Psoas muscle (tissue), 8 donors: ENCODE results near the gene KNSTRN. TPM values are rescaled to one million over a fixed set of nuclear protein-coding genes. Genes with fewer than 3 reads are reported as not detected.

Experiments used
- ATAC-seq, 4 donors: fragments of 200-7000 bp; cut with Tn5 transposase; one replicate each; pipeline ENCODE4 v1.9.1; 2020; ENCODE audit warnings: moderate library complexity in 3 of 4, mild to moderate bottlenecking in 2 of 4
- DNase-seq, 2 donors: peaks; one replicate each; pipeline ENCODE4 v3.0.0-alpha.2; 2020
- H3K27ac ChIP-seq: fragments of 200-600 bp; one replicate; pipeline ENCODE4 v1.8.0; 2022
- H3K27me3 ChIP-seq, 3 donors: fragments of 200-600 bp in 1 of 3; one replicate each; pipeline versions ENCODE4 v1.6.1 to v1.8.0; 2013 to 2022; ENCODE audit warnings: low read length in 2 of 3, mild to moderate bottlenecking in 2 of 3, moderate library complexity in 1 of 3; ENCODE audit not compliant: insufficient read depth in 3 of 3
- H3K36me3 ChIP-seq, 2 donors: fragments of 200-600 bp in 1 of 2; one replicate each; pipeline versions ENCODE4 v1.6.1 to v1.8.0; 2013 to 2022; ENCODE audit warnings: low read depth in 1 of 2, mild to moderate bottlenecking in 1 of 2, moderate library complexity in 1 of 2; ENCODE audit not compliant: insufficient read depth in 1 of 2
- H3K4me1 ChIP-seq: fragments of 200-600 bp; one replicate; pipeline ENCODE4 v1.8.0; 2022
- H3K4me3 ChIP-seq: fragments of 200-600 bp; one replicate; pipeline ENCODE4 v1.8.0; 2022; ENCODE audit warnings: mild to moderate bottlenecking
- H3K9me3 ChIP-seq: fragments of 200-600 bp; one replicate; pipeline ENCODE4 v1.8.0; 2022
- WGBS, 3 donors: extraction: QIAGEN DNeasy Blood & Tissue Kit; methylation state at CpG; one replicate each; pipeline versions ENCODE4 v1.1.6 to v1.1.7; 2013; 5-methylcytosine and 5-hydroxymethylcytosine counted together
- intact Hi-C, 2 donors: fragments of 100-400 bp; cut with DNase I; formaldehyde crosslinking; loops; one replicate each; pipeline versions ENCODE4 v1.11.0 to v1.14.2; 2022
- polyA plus RNA-seq, 3 donors: library from polyadenylated mRNA; stranded (reverse); fragments of 200-250 nt; gene quantifications; one replicate each; pipeline ENCODE4 v1.2.3, GENCODE V29; 2013
- total RNA-seq, 4 donors: library from RNA; stranded (reverse); fragmentation: NEBNext Ultra II Directional in 2 of 4; extraction: Animal tissue kit (Norgen Biotek cat#: 25700) in 2 of 4; gene quantifications; one replicate each; pipeline versions ENCODE4 v1.2.1 to v1.2.4, GENCODE V29; 2021 to 2023
- TF ChIP-seq, protein P1 (sequence below): fragments of 200-600 bp; IDR thresholded peaks from one replicate; pipeline ENCODE4 v1.8.0; 2022; ENCODE audit warnings: antibody characterized with exemption
- donor health status: healthy with polysubstance abuse.
- donor health status: DM: no; HTN: no; CAD: no; lungs with moderate emphysema.
- donor health status: Bipolar disorder and iron deficiency.
- donor health status: healthy.
- donor health status: DM: yes; HTN: yes; CAD: no.
- donor health status: DM: no; HTN: no; CAD: no.
- donor health status: DM: no; HTN: no; CAD: no.
- donor health status: DM: yes; HTN: yes; CAD: no.

The KNSTRN gene
- total and polyA plus RNA-seq, 7 donors, result 7.7 to 21.5 (median 14.5) TPM

DNA sequence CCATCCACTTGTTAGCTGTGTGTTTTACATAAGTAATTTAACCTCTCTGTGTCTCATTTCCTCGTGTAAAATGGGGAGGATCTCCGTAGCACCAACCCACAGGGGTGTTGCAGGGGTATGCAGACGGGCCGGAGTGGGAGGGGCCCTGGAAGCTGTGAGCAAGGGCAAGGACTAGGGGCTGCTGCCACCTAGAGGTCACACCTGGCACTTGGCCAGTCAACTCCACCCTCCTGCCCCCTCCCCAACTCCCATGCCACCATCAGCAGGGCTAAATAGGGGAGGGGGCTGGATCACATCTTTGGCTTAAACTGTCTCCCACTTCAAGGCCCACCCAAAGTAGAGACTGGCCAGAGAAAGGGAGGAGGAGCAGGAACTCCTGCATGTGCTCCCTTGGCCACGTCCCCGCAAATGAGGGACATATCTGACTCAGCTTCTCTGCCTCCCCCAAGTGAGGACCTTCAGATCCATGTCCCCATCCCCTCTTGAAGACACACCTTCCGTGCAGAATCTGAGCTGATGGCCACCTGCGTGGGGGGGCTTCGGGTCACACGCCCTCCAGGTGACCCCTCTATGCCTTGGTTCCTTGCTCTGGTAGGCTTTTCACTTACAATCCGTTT lies 44.4 kb upstream of the KNSTRN start:
- Histone ChIP-seq H3K27ac (peak overlapping the region; percentile 93), H3K9me3 (no peaks in the 10 kb centered on the region), H3K27me3 (no peaks in the 10 kb centered on the region), H3K4me1 (peaks cover 81% of the 10 kb centered on the region), H3K4me3 (peak overlapping the region; percentile 66), H3K36me3 (peaks cover 0 to 29% of the 10 kb centered on the region in 2 donors)
- TF ChIP-seq, protein P1, sequence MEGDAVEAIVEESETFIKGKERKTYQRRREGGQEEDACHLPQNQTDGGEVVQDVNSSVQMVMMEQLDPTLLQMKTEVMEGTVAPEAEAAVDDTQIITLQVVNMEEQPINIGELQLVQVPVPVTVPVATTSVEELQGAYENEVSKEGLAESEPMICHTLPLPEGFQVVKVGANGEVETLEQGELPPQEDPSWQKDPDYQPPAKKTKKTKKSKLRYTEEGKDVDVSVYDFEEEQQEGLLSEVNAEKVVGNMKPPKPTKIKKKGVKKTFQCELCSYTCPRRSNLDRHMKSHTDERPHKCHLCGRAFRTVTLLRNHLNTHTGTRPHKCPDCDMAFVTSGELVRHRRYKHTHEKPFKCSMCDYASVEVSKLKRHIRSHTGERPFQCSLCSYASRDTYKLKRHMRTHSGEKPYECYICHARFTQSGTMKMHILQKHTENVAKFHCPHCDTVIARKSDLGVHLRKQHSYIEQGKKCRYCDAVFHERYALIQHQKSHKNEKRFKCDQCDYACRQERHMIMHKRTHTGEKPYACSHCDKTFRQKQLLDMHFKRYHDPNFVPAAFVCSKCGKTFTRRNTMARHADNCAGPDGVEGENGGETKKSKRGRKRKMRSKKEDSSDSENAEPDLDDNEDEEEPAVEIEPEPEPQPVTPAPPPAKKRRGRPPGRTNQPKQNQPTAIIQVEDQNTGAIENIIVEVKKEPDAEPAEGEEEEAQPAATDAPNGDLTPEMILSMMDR, result peak; percentile 50
- DNase-seq (peak; percentile 70 to 82), ATAC-seq (peak in 1 of 4 donors; percentile 25)
- 32 to 56% (median 36%) methylated on average over 11 of the region's 11 CpGs for WGBS, 3 donors
- intact Hi-C loops, result loop anchor here in 1 of 2 donors (1.0 kb wide), 1 partner anchor 72 kb away; no protein-coding TSS in a partner anchor

DNA sequence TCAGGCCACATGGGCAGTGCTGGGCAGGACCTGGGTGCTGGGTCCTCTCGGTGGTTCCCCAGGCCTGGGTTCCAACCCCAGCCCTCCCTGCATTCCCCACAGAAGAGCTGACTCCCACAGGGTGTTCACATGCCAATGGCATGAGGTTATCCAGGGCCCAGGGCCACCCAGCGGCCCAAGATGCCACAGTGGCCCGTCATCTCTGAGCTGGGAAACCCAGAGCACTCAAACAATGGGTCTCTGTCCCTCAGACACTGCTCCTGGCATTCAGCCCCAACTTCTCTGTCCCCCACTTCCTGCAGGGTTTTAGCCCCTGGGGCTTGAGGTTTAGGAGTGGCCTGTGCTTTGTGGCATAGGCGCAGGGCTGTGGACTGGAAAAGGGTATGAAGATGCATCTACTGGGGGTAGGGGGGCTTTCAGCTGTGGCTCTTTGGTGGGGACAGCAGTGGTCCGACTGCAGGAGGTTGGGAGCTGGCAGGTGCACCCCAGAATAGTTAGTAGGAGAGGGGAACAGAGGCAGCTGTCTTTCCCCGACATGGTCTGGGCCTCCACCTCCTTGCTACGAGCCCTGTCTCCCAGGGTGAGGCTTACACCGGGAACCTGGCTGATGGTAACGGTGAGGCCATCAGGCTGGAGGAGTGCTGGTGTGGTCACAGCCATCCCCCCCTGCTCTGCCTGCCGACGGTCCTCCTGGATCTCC lies 43.5 kb upstream of the KNSTRN start:
- peaks cover 73% of the 10 kb centered on the region for H3K4me1 ChIP-seq
- intact Hi-C loops, result loop anchor here in 1 of 2 donors (1.0 kb wide), 2 partner anchors 71 to 82 kb away; no protein-coding TSS in a partner anchor
- peak overlapping the region; percentile 66 for H3K4me3 ChIP-seq
- ATAC-seq (peak; percentile 66 to 69 (median 67)), DNase-seq (peak; percentile 65 to 82)
- H3K27ac ChIP-seq, result peak overlapping the region; percentile 93
- H3K27me3 ChIP-seq, result no peaks in the 10 kb centered on the region
- H3K36me3 ChIP-seq, result peaks cover 0 to 29% of the 10 kb centered on the region in 2 donors
- no peaks in the 10 kb centered on the region for H3K9me3 ChIP-seq
- 30 to 34% (median 31%) methylated on average over 10 to 11 of the region's 11 CpGs for WGBS, 3 donors
- TF ChIP-seq, protein P1, result no peak

DNA sequence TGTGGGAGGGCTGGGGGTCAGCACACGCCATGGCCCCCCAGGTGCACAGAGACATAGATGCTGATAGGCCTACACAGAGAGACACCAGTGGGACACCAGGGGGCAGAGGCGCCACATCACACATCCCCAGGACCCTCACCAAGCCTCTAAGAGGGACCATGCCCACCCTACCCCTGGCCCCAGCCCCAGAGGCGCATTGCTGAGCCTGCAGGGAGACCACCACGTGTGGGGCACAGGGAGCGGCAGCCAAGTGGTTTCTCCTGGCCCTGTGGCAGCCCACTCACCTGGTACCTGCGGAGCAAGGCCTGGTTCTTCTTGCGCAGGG lies 42.9 kb upstream of the KNSTRN start:
- DNase-seq, result no peak

DNA sequence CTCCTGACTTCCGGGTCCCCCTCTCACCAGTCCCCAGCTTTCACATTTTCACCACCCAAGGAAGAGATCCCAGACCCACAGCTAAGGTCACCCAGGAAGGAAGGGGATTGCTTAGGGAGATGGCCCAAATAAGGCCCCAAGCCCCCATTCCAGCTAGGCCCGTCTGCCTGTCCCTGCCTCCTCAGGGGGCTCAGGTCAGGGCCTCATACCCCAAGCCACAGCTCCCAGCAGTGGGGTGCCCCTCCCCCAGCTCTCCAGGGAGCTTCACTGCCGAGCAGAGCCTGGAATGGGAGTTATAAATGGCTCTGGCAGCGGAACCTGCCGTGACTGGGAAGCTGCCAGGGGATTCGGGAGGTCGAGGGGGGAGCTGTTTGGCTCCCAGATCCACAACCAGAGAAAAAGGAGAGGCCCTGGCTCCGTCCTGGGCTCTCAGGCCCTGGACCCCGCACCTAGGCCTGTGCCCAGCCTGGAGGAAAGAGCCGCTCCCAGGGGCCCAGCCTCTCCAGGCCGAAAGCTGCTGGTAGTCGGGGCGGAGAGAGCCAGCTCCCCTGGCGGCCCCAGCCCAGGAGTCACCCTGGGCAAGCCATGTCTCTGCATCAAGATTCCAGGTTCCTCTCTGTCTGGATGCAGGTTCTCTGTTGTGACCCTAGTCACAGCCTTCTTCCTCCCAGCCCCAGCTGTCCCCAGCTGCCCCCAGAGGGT lies 42.3 kb upstream of the KNSTRN start:
- Histone ChIP-seq H3K27me3 (no peaks in the 10 kb centered on the region), H3K36me3 (peaks cover 0 to 22% of the 10 kb centered on the region in 2 donors), H3K9me3 (no peaks in the 10 kb centered on the region), H3K4me3 (peak overlapping the region; percentile 66), H3K27ac (peak overlapping the region; percentile 93), H3K4me1 (peaks cover 68% of the 10 kb centered on the region)
- DNase-seq (peak; percentile 85 to 95), ATAC-seq (peak; percentile 67 to 83 (median 75))
- intact Hi-C loops, result loop anchor here in 1 of 2 donors (5.0 kb wide), 1 partner anchor 82 kb away; no protein-coding TSS in a partner anchor
- WGBS, 3 donors, result 5 to 11% (median 7%) methylated on average over 14 of the region's 14 CpGs
- TF ChIP-seq, protein P1, result no peak

More for the DNA sequence above, 42.9 kb upstream of the KNSTRN start:
- intact Hi-C loops, result loop anchor here in 1 of 2 donors (1.0 kb wide), 1 partner anchor 82 kb away; no protein-coding TSS in a partner anchor
- Histone ChIP-seq H3K4me1 (peaks cover 70% of the 10 kb centered on the region), H3K27me3 (no peaks in the 10 kb centered on the region), H3K36me3 (peaks cover 0 to 28% of the 10 kb centered on the region in 2 donors), H3K4me3 (peak overlapping the region; percentile 66), H3K9me3 (no peaks in the 10 kb centered on the region), H3K27ac (peak overlapping the region; percentile 93)
- TF ChIP-seq, protein P1, result peak; percentile 19
- peak in 3 of 4 donors; percentile 2 to 11 (median 5) for ATAC-seq
- 52 to 73% (median 54%) methylated on average over 6 to 7 of the region's 7 CpGs for WGBS, 3 donors
